ENCODE data around the gene CHAF1B. TPM values are rescaled to one million over a fixed set of nuclear protein-coding genes. Genes with fewer than 3 reads are reported as not detected.

Gene CHAF1B
- total RNA-seq, 1 donor from 2014 or later = 1.6 TPM

GRCh38 chr21:36456729-36457414 lies 71.7 kb downstream of the CHAF1B start:
- FAIRE-seq = no peak
- DNase-seq (ENCODE audit: low spot score in 2 of 2) = no peak

- FAIRE-seq (no peak), DNase-seq (ENCODE audit: low spot score in 2 of 2) (no peak)
These were observed 73.9 kb downstream of the CHAF1B start for GRCh38 chr21:36459098-36459497.

GRCh38 chr21:36460866-36461265 lies 75.7 kb downstream of the CHAF1B start:
- FAIRE-seq (no peak), DNase-seq (ENCODE audit: low spot score in 2 of 2) (no peak)

- no peak for FAIRE-seq
- no peak for DNase-seq (ENCODE audit: low spot score in 2 of 2)
These were observed 76.2 kb downstream of the CHAF1B start for GRCh38 chr21:36461277-36461917.

GRCh38 chr21:36461918-36462486 lies 76.8 kb downstream of the CHAF1B start:
- DNase-seq (ENCODE audit: low spot score in 2 of 2) (no peak), FAIRE-seq (no peak)

GRCh38 chr21:36463204-36463603 lies 78.0 kb downstream of the CHAF1B start:
- DNase-seq (ENCODE audit: low spot score in 2 of 2) = no peak
- no peak for FAIRE-seq

GRCh38 chr21:36463991-36464390 lies 78.8 kb downstream of the CHAF1B start:
- FAIRE-seq (no peak), DNase-seq (ENCODE audit: low spot score in 2 of 2) (no peak)

GRCh38 chr21:36464590-36464989 lies 79.4 kb downstream of the CHAF1B start:
- no peak for FAIRE-seq
- no peak for DNase-seq (ENCODE audit: low spot score in 2 of 2)

GRCh38 chr21:36465478-36465877 lies 80.3 kb downstream of the CHAF1B start:
- DNase-seq (ENCODE audit: low spot score in 2 of 2) (no peak), FAIRE-seq (no peak)

- no peak for DNase-seq (ENCODE audit: low spot score in 2 of 2)
- no peak for FAIRE-seq
These were observed 80.9 kb downstream of the CHAF1B start for GRCh38 chr21:36466061-36466511.

Small RNAs within 50 kb of the gene (small RNA-seq; reads per million reads assigned to genes)
- not detected for gene ATP5MFP1

Other genes with a start within 250 kb of the CHAF1B start
- gene DOP1B, start 228.6 kb upstream of the CHAF1B start, total RNA-seq = 50.1 TPM
- 135 TPM for gene MORC3, start 65.2 kb upstream of the CHAF1B start, total RNA-seq
- not detected for gene CLDN14, start 94.7 kb downstream of the CHAF1B start, total RNA-seq

Data from frontal cortex (tissue), 4 donors.